Nephron (organoid): ENCODE data around the gene TTL.
"Not testable (repeated sequence)": the region's sequence is repeated elsewhere in the genome, so short reads cannot be mapped to it uniquely, and the experiment has no call there.

Experiments used
- H3K27ac Mint-ChIP-seq, 3 experiments: 2 replicates each; pipeline ENCODE4 v1.8.0; 2020; ENCODE audit warnings: mixed read lengths in 3 of 3, mild to moderate bottlenecking in 2 of 3, moderate library complexity in 1 of 3
- H3K27me3 Mint-ChIP-seq: 2 replicates; pipeline ENCODE4 v1.8.0; 2021; ENCODE audit warnings: low read depth, mild to moderate bottlenecking, moderate library complexity, mixed read lengths
- H3K36me3 Mint-ChIP-seq: 2 replicates; pipeline ENCODE4 v1.8.0; 2020; ENCODE audit warnings: low read depth, mixed read lengths
- H3K4me1 Mint-ChIP-seq: 2 replicates; pipeline ENCODE4 v1.8.0; 2020; ENCODE audit warnings: mixed read lengths
- H3K4me3 Mint-ChIP-seq, 3 experiments: 2 replicates each; pipeline ENCODE4 v1.8.0; 2020; ENCODE audit warnings: mild to moderate bottlenecking in 3 of 3, mixed read lengths in 3 of 3, moderate library complexity in 2 of 3
- H3K9me3 Mint-ChIP-seq: 2 replicates; pipeline ENCODE4 v1.8.0; 2020; ENCODE audit warnings: mixed read lengths
- CTCF ChIP-seq, 3 experiments: fragments of 200-600 bp; sonication (generic); IDR thresholded peaks; one replicate each; pipeline ENCODE4 v1.5.0; 2021; ENCODE audit warnings: antibody characterized with exemption in 3 of 3; ENCODE audit not compliant: unreplicated experiment in 3 of 3

TTL gene

GRCh38 chr2:112487444-112487961, 5.5 kb downstream of the TTL start:
- Mint-ChIP-seq H3K36me3 (peaks cover 40% of the 10 kb centered on the region), H3K9me3 (no peaks in the 10 kb centered on the region), H3K4me1 (peaks cover 25% of the 10 kb centered on the region), H3K27me3 (no peaks in the 10 kb centered on the region), H3K27ac (no peak overlapping the region), H3K4me3 (no peak overlapping the region)
- TF ChIP-seq CTCF (IDR thresholded peaks at IDR 0.05; ENCODE audit: unreplicated experiment in 3 of 3): no peak

GRCh38 chr2:112488201-112488600, 6.2 kb downstream of the TTL start:
- no peak for TF ChIP-seq CTCF (IDR thresholded peaks at IDR 0.05; ENCODE audit: unreplicated experiment in 3 of 3)
- no peaks in the 10 kb centered on the region for H3K27me3 Mint-ChIP-seq
- H3K4me1 Mint-ChIP-seq: peaks cover 21% of the 10 kb centered on the region
- peaks cover 39% of the 10 kb centered on the region for H3K36me3 Mint-ChIP-seq
- H3K27ac Mint-ChIP-seq: no peak overlapping the region
- no peak overlapping the region for H3K4me3 Mint-ChIP-seq
- H3K9me3 Mint-ChIP-seq: no peaks in the 10 kb centered on the region

- Mint-ChIP-seq H3K27ac (no peak overlapping the region), H3K4me1 (peaks cover 8% of the 10 kb centered on the region), H3K36me3 (peaks cover 26% of the 10 kb centered on the region), H3K9me3 (no peaks in the 10 kb centered on the region), H3K27me3 (no peaks in the 10 kb centered on the region), H3K4me3 (no peak overlapping the region)
- TF ChIP-seq CTCF (IDR thresholded peaks at IDR 0.05; ENCODE audit: unreplicated experiment in 3 of 3): no peak
Observed at GRCh38 chr2:112491946-112492345, 10.0 kb downstream of the TTL start.

- peak overlapping the region in 1 of 3 experiments; percentile 51 for H3K27ac Mint-ChIP-seq
- no peak for TF ChIP-seq CTCF (IDR thresholded peaks at IDR 0.05; ENCODE audit: unreplicated experiment in 3 of 3)
- H3K4me1 Mint-ChIP-seq: peaks cover 3% of the 10 kb centered on the region
- H3K36me3 Mint-ChIP-seq: peaks cover 19% of the 10 kb centered on the region
- H3K27me3 Mint-ChIP-seq: no peaks in the 10 kb centered on the region
- no peak overlapping the region for H3K4me3 Mint-ChIP-seq
- H3K9me3 Mint-ChIP-seq: no peaks in the 10 kb centered on the region
Observed at GRCh38 chr2:112493048-112493447, 11.1 kb downstream of the TTL start.

GRCh38 chr2:112493858-112494648, 12.1 kb downstream of the TTL start:
- no peaks in the 10 kb centered on the region for H3K27me3 Mint-ChIP-seq
- no peaks in the 10 kb centered on the region for H3K9me3 Mint-ChIP-seq
- no peak overlapping the region for H3K27ac Mint-ChIP-seq
- H3K4me3 Mint-ChIP-seq: no peak overlapping the region
- H3K36me3 Mint-ChIP-seq: peaks cover 16% of the 10 kb centered on the region
- no peak for TF ChIP-seq CTCF (IDR thresholded peaks at IDR 0.05; ENCODE audit: unreplicated experiment in 3 of 3)
- H3K4me1 Mint-ChIP-seq: no peaks in the 10 kb centered on the region

- no peaks in the 10 kb centered on the region for H3K4me1 Mint-ChIP-seq
- H3K4me3 Mint-ChIP-seq: no peak overlapping the region
- no peak for TF ChIP-seq CTCF (IDR thresholded peaks at IDR 0.05; ENCODE audit: unreplicated experiment in 3 of 3)
- no peak overlapping the region for H3K27ac Mint-ChIP-seq
- peaks cover 17% of the 10 kb centered on the region for H3K36me3 Mint-ChIP-seq
- no peaks in the 10 kb centered on the region for H3K9me3 Mint-ChIP-seq
- H3K27me3 Mint-ChIP-seq: no peaks in the 10 kb centered on the region
Observed at GRCh38 chr2:112494828-112495227, 12.9 kb downstream of the TTL start.

- H3K4me3 Mint-ChIP-seq, H3K27ac Mint-ChIP-seq, H3K27me3 Mint-ChIP-seq, H3K4me1 Mint-ChIP-seq, H3K9me3 Mint-ChIP-seq: not testable (repeated sequence)
- H3K36me3 Mint-ChIP-seq: peaks cover 18% of the 10 kb centered on the region
Observed at GRCh38 chr2:112495878-112496277, 13.9 kb downstream of the TTL start.
